ENCODE data around the gene PCDHA5. TPM values are rescaled to one million over a fixed set of nuclear protein-coding genes. Genes with fewer than 3 reads are reported as not detected.
A peak's percentile ranks its signal among the peaks of the same experiment; 100 is the strongest.
"Not testable (repeated sequence)": the region's sequence is repeated elsewhere in the genome, so short reads cannot be mapped to it uniquely, and the experiment has no call there.

Gene PCDHA5
- total RNA-seq: 1 to 10 TPM; 2.3 to 4.0 TPM

DNA sequence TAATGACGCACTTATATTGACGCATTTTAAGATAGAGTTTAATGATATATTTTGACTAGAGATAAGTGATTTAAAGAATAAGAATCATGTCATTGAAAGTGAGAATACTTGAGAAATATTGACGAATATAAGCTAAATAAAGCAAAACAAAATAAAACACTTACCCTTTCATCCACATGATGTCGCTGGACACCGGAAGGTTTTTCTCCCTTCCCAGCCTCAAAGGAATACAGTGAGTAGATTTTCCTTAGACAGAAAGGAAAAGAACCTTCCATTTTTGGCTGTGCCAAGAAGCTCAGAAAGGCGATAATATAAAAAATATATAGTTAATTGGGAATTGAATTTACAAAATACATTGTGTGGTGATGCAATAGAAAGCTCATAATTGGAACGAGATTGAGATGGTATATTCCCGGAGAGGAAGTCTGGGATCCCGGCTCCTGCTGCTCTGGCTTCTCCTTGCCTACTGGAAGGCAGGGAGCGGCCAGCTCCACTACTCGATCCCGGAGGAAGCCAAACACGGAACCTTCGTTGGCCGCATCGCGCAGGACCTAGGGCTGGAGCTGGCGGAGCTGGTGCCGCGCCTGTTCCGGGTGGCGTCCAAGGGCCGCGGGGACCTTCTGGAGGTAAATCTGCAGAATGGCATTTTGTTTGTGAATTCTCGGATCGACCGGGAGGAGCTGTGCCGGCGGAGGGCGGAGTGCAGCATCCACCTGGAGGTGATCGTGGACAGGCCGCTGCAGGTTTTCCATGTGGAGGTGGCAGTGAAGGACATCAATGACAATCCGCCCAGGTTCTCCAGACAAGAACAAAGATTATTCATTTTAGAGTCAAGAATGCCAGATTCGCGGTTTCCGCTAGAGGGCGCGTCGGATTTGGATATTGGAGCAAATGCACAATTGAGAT is at the start of gene PCDHA5:
Gene PCDHA5, plus strand, starts transcription at position 239 of the 906 bp plus-strand sequence.
- no peaks in the 10 kb centered on the region for H3K36me3 ChIP-seq (replicated peaks in 1 of 2; ENCODE audit: insufficient read depth in 1 of 2, low read depth in 2 of 2)
- no peaks in the 10 kb centered on the region for H3K27me3 ChIP-seq
- intact Hi-C loops (cut with DNase I): no loop called here
- no peak for ATAC-seq
- DNase-seq: peak in 1 of 4 donors; percentile 54
- H3K9me3 ChIP-seq: peaks cover 0 to 21% (median 4%) of the 10 kb centered on the region in 3 donors
- 25 to 32% methylated on average over 38 to 39 of the region's 39 CpGs for WGBS, 2 donors
- H3K4me1 ChIP-seq: no peaks in the 10 kb centered on the region
- H3K4me3 ChIP-seq: no peak within 1 kb of the TSS
- TF ChIP-seq, protein P1, sequence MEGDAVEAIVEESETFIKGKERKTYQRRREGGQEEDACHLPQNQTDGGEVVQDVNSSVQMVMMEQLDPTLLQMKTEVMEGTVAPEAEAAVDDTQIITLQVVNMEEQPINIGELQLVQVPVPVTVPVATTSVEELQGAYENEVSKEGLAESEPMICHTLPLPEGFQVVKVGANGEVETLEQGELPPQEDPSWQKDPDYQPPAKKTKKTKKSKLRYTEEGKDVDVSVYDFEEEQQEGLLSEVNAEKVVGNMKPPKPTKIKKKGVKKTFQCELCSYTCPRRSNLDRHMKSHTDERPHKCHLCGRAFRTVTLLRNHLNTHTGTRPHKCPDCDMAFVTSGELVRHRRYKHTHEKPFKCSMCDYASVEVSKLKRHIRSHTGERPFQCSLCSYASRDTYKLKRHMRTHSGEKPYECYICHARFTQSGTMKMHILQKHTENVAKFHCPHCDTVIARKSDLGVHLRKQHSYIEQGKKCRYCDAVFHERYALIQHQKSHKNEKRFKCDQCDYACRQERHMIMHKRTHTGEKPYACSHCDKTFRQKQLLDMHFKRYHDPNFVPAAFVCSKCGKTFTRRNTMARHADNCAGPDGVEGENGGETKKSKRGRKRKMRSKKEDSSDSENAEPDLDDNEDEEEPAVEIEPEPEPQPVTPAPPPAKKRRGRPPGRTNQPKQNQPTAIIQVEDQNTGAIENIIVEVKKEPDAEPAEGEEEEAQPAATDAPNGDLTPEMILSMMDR (IDR thresholded peaks at IDR 0.05): peak in 5 of 7 experiments; percentile 6 to 22 (median 17)
- no peak for TF ChIP-seq POLR2A (IDR thresholded peaks at IDR 0.05)
- H3K27ac ChIP-seq: peak within 1 kb of the TSS in 1 of 4 donors; percentile 31

DNA sequence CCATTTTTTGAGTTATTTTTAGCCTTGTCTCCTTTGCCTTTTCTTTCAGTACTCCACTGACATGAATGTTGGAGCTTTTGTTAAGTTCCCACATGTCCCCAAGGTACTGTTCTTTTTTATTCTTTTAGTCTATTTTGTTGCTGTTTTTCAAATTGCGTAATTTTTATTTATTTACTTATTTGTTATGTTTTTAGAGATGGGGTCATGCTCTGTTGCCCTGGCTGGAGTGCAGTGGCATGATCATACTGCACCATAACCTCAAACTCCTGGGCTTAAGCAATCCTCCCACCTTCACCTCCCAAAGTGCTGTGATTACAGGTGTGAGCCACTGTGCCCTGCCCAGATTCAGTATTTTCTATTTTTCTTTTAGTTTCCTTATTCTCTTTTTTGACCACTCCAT is 40.9 kb upstream of the PCDHA5 start:
- Histone ChIP-seq H3K27me3 (no peaks in the 10 kb centered on the region), H3K27ac (no peak overlapping the region), H3K36me3 (replicated peaks in 1 of 2; ENCODE audit: insufficient read depth in 1 of 2, low read depth in 2 of 2) (no peaks in the 10 kb centered on the region), H3K4me1 (no peaks in the 10 kb centered on the region), H3K9me3 (peaks cover 0 to 42% (median 0%) of the 10 kb centered on the region in 3 donors), H3K4me3 (no peak overlapping the region)
- no peak for TF ChIP-seq POLR2A (IDR thresholded peaks at IDR 0.05)
- DNase-seq: no peak
- intact Hi-C loops (cut with DNase I): no loop called here
- no peak for ATAC-seq
- 55 to 68% methylated on average over 1 of the region's 1 CpG for WGBS, 2 donors

DNA sequence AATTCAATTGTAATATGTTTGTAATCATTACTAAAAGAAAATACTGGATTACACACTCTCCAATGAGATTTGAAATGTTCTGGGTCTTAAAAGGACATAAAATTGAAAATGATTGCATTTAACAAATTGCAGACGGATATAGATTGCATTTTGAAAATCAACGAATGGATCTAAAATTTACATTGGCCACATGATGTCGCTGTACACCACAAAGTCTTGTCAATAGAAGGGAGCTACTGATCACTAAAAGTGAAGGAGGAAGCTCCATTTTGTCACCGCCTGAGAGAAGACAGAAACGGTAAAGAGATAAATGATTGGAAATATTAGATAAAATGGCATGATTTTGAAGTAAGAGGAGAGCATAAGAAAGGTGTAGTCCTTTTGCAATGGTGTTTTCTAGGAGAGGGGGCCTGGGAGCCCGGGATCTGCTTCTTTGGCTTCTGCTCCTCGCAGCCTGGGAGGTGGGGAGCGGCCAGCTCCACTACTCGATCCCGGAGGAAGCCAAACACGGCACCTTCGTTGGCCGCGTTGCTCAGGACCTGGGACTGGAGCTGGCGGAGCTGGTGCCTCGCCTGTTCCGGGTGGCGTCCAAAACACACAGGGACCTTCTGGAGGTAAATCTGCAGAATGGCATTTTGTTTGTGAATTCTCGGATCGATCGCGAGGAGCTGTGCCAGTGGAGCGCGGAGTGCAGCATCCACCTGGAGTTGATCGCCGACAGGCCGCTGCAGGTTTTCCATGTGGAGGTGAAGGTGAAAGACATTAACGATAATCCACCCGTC is 35.3 kb upstream of the PCDHA5 start, which contains the start of gene PCDHA1:
Gene PCDHA1, plus strand, starts transcription at position 236 of the 782 bp plus-strand sequence.
- Histone ChIP-seq H3K4me3 (no peak within 1 kb of the TSS), H3K36me3 (replicated peaks in 1 of 2; ENCODE audit: insufficient read depth in 1 of 2, low read depth in 2 of 2) (no peaks in the 10 kb centered on the region), H3K4me1 (no peaks in the 10 kb centered on the region), H3K9me3 (peaks cover 0 to 57% (median 11%) of the 10 kb centered on the region in 3 donors), H3K27ac (no peak within 1 kb of the TSS), H3K27me3 (peaks cover 0 to 10% of the 10 kb centered on the region in 2 donors)
- DNase-seq (no peak), ATAC-seq (no peak)
- intact Hi-C loops (cut with DNase I): no loop called here
- TF ChIP-seq, protein P1 (IDR thresholded peaks at IDR 0.05): no peak
- no peak for TF ChIP-seq POLR2A (IDR thresholded peaks at IDR 0.05)
- 16 to 24% methylated on average over 17 to 29 of the region's 29 CpGs for WGBS, 2 donors

DNA sequence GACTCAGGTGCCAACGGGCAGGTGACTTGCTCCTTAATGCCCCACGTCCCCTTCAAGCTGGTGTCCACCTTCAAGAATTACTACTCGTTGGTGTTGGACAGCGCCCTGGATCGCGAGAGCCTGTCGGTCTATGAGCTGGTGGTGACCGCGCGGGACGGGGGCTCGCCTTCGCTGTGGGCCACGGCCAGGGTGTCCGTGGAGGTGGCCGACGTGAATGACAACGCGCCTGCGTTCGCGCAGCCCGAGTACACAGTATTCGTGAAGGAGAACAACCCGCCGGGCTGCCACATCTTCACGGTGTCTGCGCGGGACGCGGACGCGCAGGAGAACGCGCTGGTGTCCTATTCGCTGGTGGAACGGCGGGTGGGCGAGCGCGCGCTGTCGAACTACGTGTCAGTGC is 34.0 kb upstream of the PCDHA5 start:
- H3K36me3 ChIP-seq (replicated peaks in 1 of 2; ENCODE audit: insufficient read depth in 1 of 2, low read depth in 2 of 2); H3K4me1 ChIP-seq; ATAC-seq; H3K27ac ChIP-seq; DNase-seq; H3K4me3 ChIP-seq; H3K27me3 ChIP-seq; intact Hi-C loops (cut with DNase I): not testable (repeated sequence)
- 23 to 52% methylated on average over 26 to 44 of the region's 44 CpGs for WGBS, 2 donors
- peaks cover 0 to 61% (median 11%) of the 10 kb centered on the region in 3 donors for H3K9me3 ChIP-seq

DNA sequence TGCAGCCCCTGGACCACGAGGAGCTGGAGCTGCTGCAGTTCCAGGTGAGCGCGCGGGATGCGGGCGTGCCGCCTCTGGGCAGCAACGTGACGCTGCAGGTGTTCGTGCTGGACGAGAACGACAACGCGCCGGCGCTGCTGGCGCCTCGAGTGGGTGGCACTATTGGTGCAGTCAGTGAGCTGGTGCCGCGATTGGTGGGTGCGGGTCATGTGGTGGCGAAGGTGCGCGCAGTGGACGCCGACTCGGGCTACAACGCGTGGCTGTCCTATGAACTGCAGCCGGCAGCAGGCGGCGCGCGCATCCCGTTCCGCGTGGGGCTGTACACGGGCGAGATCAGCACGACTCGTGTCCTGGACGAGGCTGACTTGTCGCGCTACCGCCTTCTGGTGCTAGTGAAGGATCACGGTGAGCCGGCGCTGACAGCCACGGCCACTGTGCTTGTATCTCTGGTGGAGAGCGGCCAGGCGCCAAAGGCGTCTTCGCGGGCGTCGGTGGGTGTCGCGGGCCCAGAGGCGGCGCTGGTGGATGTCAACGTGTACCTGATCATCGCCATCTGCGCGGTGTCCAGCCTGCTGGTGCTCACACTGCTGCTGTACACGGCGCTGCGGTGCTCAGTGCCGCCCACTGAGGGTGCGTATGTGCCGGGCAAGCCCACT is 33.4 kb upstream of the PCDHA5 start:
- H3K4me1 ChIP-seq; H3K27me3 ChIP-seq; H3K4me3 ChIP-seq; DNase-seq; intact Hi-C loops (cut with DNase I); ATAC-seq; H3K27ac ChIP-seq; H3K36me3 ChIP-seq (replicated peaks in 1 of 2; ENCODE audit: insufficient read depth in 1 of 2, low read depth in 2 of 2): not testable (repeated sequence)
- 31 to 36% methylated on average over 3 to 69 of the region's 70 CpGs for WGBS, 2 donors
- peaks cover 0 to 60% (median 11%) of the 10 kb centered on the region in 3 donors for H3K9me3 ChIP-seq

Measured in body of pancreas (tissue), 4 donors.